GM12892 (cell line): ENCODE data around the gene PCNT.
"Not testable (repeated sequence)": the region's sequence is repeated elsewhere in the genome, so short reads cannot be mapped to it uniquely, and the experiment has no call there.

ENCODE experiments used
- DNase-seq: peaks from one replicate; pipeline ENCODE4 v3.0.0; 2011; ENCODE audit not compliant: insufficient read length
- FAIRE-seq: peaks from 2 replicates; lab custom pipeline; 2011; peaks lifted over from hg19 to GRCh38; lab: Jason Lieb, UNC
- POLR2A ChIP-seq: IDR thresholded peaks from 2 replicates; pipeline ENCODE4 v1.6.1; 2011; ENCODE audit warnings: low read depth, low read length, control low read depth
- POLR2AphosphoS5 ChIP-seq: IDR thresholded peaks from 2 replicates; pipeline ENCODE4 v1.6.1; 2011; ENCODE audit warnings: low read depth, low read length, control low read depth
- TAF1 ChIP-seq: IDR thresholded peaks from 2 replicates; pipeline ENCODE4 v1.6.1; 2011; ENCODE audit warnings: low read depth, mild to moderate bottlenecking, control low read depth, low read length, borderline replicate concordance

PCNT gene

DNA sequence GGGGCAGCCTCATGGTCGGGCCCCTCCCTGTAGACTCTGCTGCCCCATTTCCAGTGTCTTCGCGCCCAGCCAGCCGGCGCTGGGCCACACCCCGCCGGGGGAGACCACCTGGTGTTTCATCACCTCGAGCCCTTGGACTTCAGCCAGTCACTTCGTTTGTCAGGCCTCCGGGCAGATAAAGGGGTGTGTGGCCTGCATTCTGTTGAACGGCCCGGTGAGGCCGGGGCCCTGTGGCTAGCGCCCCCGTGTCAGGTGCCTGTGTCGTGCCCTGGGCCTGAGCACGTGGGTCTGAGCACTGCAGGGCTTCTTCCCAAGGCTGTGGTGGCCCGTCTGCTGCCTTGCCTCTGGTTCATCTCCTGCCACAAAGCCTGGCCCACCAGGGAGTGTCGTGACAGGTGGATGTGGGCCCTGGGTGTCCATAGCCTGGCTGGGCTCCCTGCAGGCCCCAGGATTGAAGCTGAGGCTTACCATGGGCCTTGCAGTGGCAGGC is 69.5 kb downstream of the PCNT start:
- FAIRE-seq (no peak), DNase-seq (no peak)
- TF ChIP-seq POLR2AphosphoS5 = no peak
- no peak for TF ChIP-seq POLR2A
- no peak for TF ChIP-seq TAF1

DNA sequence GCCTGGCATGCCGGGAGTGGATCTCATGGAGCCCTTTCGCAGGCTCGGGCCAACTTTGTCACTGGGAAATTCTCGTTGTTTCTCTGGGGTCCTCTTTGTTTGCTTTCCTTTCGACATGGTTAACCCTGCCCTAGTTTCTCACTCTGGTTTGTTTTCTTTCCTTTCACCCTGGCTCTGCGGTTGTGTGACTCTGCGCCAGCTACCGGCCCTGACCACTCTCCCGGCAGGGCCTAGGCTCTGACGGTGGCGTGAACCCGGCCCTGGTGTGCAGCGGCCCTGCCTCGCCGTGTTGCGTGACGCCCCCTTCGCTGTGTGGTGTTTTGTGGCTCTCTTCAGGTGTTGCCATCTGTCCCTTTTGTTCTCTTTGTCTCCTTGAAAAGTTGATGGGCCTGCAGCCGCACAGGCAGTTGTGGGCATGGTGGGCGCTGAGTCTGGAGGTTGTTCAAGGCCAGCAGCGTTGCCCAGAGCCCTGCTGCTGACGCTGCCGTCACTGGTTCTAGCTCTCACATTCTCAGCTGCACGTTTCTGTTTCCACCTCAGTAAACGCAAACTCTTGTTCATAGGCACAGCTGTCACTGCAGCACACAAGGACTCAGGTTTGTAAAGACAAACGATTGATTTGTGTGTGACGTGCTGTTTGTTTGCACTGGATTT is 70.1 kb downstream of the PCNT start:
- DNase-seq (no peak), FAIRE-seq (no peak)
- no peak for TF ChIP-seq POLR2A
- no peak for TF ChIP-seq TAF1
- no peak for TF ChIP-seq POLR2AphosphoS5

DNA sequence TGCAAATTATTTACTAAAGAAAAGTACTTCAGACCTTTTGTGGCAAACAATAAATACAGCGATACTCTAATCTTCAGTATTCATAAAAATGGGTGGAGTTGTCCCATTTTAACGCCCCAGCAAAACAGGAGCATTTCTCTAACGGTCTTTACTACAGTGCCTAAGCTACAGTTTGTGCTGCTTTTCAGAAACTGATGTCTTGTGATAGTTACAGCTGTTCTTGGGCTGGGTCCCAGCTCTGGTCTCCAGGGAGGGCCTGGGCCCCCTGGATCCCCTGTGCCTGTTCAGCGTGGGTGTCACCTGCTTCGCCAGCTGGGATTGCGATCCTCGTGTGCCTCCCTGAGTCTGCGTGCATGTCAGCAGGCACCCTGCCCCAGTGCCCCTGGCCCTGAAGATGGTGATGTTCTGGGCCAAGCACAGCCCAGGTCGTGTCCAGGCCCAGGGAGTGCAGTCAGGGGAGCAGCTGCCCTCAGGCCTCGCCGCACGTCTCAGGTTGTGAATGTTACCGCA is 70.7 kb downstream of the PCNT start:
- DNase-seq (no peak), FAIRE-seq (no peak)
- TF ChIP-seq POLR2A (no peak), POLR2AphosphoS5 (no peak), TAF1 (no peak)

DNA sequence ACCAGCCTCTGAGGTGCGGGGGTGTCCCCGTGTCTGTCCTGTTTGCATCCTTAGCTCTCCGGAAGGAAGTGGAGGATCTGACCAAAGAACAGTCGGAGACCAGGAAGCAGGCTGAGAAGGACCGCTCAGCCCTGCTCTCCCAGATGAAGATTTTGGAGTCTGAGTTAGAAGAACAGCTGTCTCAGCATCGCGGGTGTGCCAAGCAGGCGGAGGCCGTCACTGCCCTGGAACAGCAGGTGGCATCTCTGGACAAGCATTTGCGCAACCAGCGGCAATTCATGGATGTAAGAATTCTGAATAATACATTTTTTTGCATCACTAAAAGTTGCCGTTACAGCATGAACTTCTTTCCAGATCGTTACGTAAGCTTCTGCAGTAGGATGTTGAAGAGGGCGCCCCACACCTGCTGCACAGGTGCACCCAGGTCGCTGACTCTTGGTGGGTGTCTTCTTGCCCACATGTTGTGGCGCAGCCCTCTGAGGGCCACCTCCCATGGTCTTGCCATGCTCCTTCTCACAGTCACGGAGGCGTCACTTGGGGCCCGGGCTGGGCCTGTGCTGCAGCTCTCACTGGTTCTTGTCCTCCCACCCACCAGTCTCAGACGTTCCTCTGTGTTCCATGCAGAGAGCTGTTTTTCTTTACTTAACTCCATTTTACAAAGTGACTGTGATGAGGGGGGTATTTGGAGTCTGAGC is 73.4 kb downstream of the PCNT start:
- DNase-seq = no peak

DNA sequence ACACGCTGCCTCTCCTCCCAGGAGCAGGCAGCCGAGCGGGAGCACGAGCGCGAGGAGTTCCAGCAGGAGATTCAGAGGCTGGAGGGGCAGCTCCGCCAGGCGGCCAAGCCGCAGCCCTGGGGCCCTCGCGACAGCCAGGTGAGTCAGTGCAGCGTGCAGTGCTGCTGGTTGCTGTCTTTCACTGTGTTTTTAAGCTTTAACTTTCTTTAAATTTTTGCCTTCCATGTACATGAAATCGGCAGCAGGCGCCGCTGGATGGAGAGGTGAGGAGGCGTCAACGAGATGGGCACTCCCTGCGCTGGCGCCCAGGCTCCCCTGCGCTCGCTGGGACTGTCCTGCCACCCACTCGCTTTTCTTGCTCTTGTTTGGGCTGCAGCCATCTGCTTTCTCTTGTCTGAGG is 74.0 kb downstream of the PCNT start:
- TF ChIP-seq POLR2AphosphoS5 (no peak), POLR2A (no peak), TAF1 (no peak)
- no peak for FAIRE-seq
- DNase-seq = no peak

More for the DNA sequence above, 73.4 kb downstream of the PCNT start:
- no peak for TF ChIP-seq POLR2A
- no peak for TF ChIP-seq POLR2AphosphoS5
- no peak for TF ChIP-seq TAF1
- no peak for FAIRE-seq

DNA sequence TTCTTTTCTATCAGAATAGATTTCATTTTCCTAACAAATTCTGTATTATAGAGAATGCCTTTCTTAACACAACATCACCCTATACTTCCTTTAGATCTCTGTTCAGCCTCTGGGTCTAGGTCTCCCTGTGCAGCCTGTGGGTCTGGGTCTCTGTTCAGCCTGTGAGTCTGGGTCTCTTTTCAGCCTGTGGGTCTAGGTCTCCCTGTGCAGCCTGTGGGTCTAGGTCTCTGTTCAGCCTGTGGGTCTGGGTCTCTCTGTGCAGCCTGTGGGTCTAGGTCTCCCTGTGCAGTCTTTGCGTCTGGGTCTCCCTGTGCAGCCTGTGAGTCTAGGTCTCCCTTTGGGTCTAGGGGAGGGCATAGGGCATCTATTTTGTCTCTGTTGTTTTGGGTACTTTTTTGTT is 75.2 kb downstream of the PCNT start:
- DNase-seq = no peak
- no peak for FAIRE-seq
- TF ChIP-seq POLR2A = no peak
- TF ChIP-seq POLR2AphosphoS5 = no peak
- TF ChIP-seq TAF1 = no peak

DNA sequence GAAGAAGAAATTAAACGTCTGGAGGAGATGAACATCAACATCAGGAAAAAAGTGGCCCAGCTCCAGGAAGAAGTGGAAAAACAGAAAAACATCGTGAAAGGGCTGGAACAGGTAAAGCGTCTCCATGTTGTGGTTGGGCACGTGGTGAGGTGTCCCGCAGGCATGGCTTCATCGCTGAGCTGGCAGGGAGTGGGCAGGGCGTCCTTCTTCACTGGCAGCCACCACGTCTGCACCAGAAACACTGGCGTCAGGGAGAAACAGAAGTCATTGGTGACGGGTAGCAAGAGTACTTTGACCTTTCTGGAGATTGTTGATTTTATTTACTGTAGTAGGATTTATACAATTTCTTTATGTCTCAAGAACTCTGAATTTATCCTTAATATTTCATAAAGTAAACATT is 75.7 kb downstream of the PCNT start:
- no peak for TF ChIP-seq POLR2AphosphoS5
- no peak for TF ChIP-seq TAF1
- TF ChIP-seq POLR2A = no peak

DNA sequence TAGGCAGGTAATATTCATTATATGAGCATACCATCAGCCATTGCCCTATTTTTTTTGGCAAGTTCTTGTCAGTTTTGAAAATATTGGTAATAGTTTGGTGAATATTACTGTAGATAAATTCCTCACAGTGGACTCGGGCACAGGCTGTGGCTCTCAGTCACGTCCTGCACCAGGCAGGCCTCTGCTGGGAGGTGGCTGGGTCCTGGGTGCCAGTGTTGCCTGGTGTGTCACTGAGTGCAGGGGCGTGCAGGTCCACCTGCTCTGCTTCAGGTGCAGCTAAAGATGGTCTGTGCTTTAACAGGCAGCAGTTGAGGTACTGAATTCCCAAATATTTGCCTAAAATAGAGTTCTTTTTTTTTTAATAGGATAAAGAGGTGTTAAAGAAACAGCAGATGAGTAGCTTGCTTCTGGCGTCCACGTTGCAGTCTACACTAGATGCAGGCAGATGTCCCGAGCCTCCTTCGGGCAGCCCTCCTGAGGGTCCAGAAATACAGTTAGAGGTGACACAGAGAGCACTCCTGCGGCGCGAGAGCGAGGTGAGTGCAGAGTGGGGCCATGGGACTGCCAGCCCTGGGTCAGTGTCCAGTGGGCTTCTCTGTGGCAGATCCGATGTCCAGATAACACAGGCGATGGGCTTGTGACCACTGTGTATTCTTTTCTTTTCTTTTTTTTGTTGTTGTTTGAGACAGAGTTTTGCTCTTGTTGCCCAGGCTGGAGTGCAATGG is 77.4 kb downstream of the PCNT start:
- no peak for FAIRE-seq
- no peak for TF ChIP-seq POLR2A
- no peak for TF ChIP-seq TAF1
- TF ChIP-seq POLR2AphosphoS5 = no peak
- no peak for DNase-seq

More for the DNA sequence above, 75.7 kb downstream of the PCNT start:
- FAIRE-seq = no peak
- DNase-seq = no peak

DNA sequence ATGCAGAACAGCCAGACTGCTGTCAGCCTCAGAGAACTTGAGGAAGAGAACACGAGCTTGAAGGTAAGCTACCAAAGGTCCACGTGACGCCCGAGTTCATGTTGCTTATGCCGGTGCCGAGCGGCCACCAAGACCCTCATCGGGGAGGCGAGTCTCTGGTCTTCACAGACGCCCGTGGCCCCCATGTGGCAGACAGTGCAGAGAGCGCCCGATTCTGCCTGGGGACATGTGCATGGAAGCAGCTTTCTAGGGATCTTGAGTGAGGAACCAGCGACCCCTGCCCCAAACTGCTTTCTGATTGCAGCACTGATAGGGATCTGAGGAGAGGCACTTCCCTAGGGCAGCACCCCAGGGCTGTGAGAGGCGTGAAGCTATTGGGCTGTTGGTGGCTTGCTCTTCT is 78.5 kb downstream of the PCNT start:
- no peak for TF ChIP-seq POLR2A
- TF ChIP-seq POLR2AphosphoS5 = no peak
- no peak for TF ChIP-seq TAF1
- DNase-seq = no peak
- FAIRE-seq = no peak

DNA sequence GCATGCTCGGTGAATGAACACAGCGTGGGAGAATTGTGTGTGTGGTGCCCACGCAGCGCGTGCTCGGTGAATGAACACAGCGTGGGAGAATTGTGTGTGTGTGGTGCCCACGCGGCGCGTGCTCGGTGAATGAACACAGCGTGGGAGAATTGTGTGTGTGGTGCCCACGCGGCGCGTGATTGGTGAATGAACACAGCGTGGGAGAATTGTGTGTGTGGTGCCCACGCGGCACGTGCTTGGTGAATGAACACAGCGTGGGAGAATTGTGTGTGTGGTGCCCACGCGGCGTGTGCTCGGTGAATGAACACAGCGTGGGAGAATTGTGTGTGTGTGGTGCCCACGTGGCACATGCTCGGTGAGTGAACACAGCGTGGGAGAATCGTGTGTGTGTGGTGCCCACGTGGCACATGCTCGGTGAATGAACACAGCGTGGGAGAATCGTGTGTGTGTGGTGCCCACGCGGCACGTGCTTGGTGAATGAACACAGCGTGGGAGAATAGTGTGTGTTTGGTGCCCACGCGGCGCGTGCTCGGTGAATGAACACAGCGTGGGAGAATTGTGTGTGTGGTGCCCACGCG is 79.4 kb downstream of the PCNT start:
- not testable (repeated sequence) for DNase-seq, FAIRE-seq

DNA sequence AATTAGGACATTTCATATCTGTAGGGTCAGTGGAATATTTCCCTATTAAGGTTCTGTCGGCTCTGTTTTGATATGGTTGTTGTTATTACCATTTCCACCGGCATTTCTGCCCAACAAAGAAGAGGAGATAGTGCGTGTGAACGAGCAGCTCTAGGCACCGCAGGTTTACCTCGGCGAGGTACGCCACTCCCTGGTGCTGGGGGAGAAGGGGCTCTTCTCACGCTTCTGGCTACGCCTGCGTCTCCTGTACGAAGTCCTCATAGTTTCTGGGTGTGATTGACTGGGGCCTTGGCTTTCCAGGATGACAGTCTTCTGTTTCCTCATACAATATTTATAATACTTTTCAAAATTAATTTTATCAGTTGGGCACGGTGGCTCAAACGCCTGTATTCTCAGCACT is 80.3 kb downstream of the PCNT start:
- no peak for DNase-seq
- FAIRE-seq = no peak
- TF ChIP-seq POLR2A (no peak), TAF1 (no peak), POLR2AphosphoS5 (no peak)

DNA sequence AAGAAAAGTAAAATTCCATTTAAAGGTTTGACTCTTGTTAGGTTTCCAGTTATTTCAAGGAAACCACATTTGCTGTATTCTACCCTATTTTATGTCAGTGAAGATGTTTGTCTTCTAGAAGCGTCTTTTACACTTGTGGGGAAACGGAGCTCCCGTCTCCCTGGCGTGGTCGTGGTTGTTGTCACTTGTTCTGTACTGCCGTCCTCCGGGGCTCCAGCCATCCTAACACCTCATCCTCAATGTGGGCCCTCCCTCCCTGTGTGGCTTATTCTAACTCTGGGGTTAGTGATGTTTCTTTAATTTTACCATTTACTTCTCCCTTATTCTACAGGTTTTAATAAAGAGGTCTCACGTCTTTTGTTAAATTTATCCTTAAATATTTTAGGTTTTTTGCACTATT is 82.0 kb downstream of the PCNT start:
- DNase-seq (no peak), FAIRE-seq (no peak)
- TF ChIP-seq POLR2A (no peak), POLR2AphosphoS5 (no peak), TAF1 (no peak)
